ENCODE measurements around the gene MEI1.

The MEI1 gene

DNA sequence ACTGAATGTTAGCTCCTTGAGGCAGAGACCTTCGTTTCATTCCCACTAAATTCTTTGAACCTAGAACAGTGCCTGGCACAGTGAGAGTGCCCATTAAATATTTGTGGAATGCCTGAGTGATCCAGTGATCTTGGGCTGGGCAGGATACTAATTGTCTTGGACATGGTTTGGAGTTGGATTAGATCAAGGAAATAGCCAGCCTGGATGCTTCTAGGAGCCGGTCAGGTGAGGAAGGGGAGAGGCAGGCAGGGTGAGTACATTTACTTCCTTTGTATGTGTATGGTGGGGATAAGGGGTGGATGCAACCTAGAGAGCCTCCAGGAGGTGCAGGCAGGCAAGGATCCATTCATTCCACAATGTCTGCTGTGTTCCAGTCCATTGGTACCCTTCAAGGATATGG lies 137.2 kb downstream of the MEI1 start:
- no peaks in the 10 kb centered on the region; the same call in none of the 2 replicates for H3K4me1 ChIP-seq
- no peaks in the 10 kb centered on the region for H3K9me3 ChIP-seq

GRCh38 chr22:41838842-41839618 lies 139.7 kb downstream of the MEI1 start:
- no peak overlapping the region for H3K4me3 ChIP-seq (ENCODE audit: low read depth, low read length)
- peaks cover under 1% of the 10 kb centered on the region for H3K4me1 ChIP-seq
- H3K9me3 ChIP-seq, result no peaks in the 10 kb centered on the region
- peaks cover 85% of the 10 kb centered on the region for H3K36me3 ChIP-seq
- TF ChIP-seq CTCF (IDR thresholded peaks at IDR 0.05; ENCODE audit: low read depth, low read length), result no peak
- H3K27me3 ChIP-seq, result no peaks in the 10 kb centered on the region
- DNase-seq, result no peak

More for the DNA sequence above, 137.2 kb downstream of the MEI1 start:
- TF ChIP-seq CTCF (IDR thresholded peaks at IDR 0.05; ENCODE audit: low read depth, low read length), result no peak
- DNase-seq, result no peak
- Histone ChIP-seq H3K27me3 (no peaks in the 10 kb centered on the region), H3K36me3 (peaks cover 64% of the 10 kb centered on the region), H3K4me3 (ENCODE audit: low read depth, low read length) (no peak overlapping the region)

DNA sequence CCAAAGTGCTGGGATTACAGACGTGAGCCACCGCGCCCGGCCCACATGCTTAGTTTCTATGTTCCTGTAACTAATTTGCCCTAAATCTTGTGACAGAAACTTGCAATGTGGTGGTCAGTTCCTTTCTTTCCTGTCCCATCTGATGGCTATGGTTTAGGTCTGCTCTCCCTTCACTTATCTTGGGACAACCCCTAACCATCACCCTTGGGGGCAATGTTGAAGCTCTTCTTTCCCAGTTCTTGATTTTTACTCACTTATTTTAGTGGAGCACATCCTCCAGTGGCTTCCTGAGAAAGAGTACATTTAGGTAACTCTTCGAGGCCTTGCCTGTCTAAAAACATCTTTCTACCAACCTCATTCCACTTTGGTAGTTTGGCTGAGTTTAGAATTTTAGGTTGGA lies 140.9 kb downstream of the MEI1 start:
- H3K36me3 ChIP-seq, result peaks cover 84% of the 10 kb centered on the region
- peaks cover 7% of the 10 kb centered on the region for H3K4me1 ChIP-seq
- no peak for TF ChIP-seq CTCF (IDR thresholded peaks at IDR 0.05; ENCODE audit: low read depth, low read length)
- DNase-seq, result no peak
- H3K9me3 ChIP-seq, result no peaks in the 10 kb centered on the region
- H3K4me3 ChIP-seq (ENCODE audit: low read depth, low read length), result no peak overlapping the region
- H3K27me3 ChIP-seq, result no peaks in the 10 kb centered on the region

GRCh38 chr22:41841085-41841712 lies 141.9 kb downstream of the MEI1 start:
- Histone ChIP-seq H3K9me3 (no peaks in the 10 kb centered on the region), H3K4me3 (ENCODE audit: low read depth, low read length) (no peak overlapping the region), H3K4me1 (peaks cover 16% of the 10 kb centered on the region), H3K36me3 (peaks cover 82% of the 10 kb centered on the region), H3K27me3 (no peaks in the 10 kb centered on the region)
- no peak for DNase-seq
- TF ChIP-seq CTCF (IDR thresholded peaks at IDR 0.05; ENCODE audit: low read depth, low read length), result no peak

DNA sequence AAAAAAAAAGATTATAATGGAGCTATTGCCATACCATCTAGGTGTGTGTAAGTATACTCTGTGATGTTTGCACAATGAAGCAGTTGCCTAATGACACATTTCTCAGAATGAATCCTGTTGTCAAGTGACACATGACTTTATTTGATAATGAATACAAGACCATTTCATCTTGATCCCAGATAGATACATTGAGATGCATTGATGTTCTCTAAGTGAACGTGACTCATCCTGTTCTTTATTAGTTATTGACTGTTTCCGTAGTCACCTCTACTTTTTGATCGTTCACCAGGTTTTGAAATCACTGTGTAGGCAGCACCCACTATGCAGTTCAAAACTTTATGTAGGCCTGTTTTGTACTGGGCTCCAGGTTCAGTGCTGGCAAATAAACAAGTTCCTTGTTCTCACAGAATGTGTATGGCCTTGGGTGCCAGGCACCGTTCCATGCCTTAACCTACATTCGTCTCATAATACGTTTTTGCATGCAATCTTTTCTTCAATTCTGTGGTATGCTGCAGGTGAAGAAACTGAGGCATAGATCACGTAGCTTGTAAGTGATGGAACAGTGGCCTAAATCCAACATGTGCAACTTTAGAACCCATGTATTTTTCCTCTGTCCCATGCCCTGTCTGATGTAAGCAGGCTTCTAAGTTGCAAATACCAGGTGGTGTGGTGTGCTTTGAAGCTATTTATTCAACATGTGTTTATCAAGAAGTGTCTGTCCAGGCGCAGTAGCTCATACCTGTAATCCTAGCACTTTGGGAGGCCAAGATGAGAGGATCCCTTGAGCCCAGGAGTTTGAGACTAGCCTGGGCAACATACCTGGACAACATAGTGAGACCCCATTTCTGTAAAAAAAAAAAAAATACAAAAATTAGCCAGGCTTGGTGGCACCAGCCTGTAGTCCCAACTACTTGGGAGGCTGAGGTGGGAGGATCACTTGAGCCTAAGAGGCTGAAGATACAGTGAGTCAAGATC lies 144.0 kb downstream of the MEI1 start:
- Histone ChIP-seq H3K4me3 (ENCODE audit: low read depth, low read length) (no peak overlapping the region), H3K36me3 (peaks cover 68% of the 10 kb centered on the region), H3K4me1 (peaks cover 20% of the 10 kb centered on the region), H3K27me3 (no peaks in the 10 kb centered on the region), H3K9me3 (no peaks in the 10 kb centered on the region)
- no peak for TF ChIP-seq CTCF (IDR thresholded peaks at IDR 0.05; ENCODE audit: low read depth, low read length)
- DNase-seq, result no peak
